GM04503 (cell line): ENCODE data around the gene TRNP1.
A peak's percentile ranks its signal among the peaks of the same experiment; 100 is the strongest.
"Not testable (repeated sequence)": the region's sequence is repeated elsewhere in the genome, so short reads cannot be mapped to it uniquely, and the experiment has no call there.

ENCODE experiments used
- DNase-seq: peaks from one replicate; pipeline ENCODE4 v3.0.0-alpha.2; 2012; ENCODE audit warnings: low read depth

TRNP1 gene, protein sequence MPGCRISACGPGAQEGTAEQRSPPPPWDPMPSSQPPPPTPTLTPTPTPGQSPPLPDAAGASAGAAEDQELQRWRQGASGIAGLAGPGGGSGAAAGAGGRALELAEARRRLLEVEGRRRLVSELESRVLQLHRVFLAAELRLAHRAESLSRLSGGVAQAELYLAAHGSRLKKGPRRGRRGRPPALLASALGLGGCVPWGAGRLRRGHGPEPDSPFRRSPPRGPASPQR

DNA sequence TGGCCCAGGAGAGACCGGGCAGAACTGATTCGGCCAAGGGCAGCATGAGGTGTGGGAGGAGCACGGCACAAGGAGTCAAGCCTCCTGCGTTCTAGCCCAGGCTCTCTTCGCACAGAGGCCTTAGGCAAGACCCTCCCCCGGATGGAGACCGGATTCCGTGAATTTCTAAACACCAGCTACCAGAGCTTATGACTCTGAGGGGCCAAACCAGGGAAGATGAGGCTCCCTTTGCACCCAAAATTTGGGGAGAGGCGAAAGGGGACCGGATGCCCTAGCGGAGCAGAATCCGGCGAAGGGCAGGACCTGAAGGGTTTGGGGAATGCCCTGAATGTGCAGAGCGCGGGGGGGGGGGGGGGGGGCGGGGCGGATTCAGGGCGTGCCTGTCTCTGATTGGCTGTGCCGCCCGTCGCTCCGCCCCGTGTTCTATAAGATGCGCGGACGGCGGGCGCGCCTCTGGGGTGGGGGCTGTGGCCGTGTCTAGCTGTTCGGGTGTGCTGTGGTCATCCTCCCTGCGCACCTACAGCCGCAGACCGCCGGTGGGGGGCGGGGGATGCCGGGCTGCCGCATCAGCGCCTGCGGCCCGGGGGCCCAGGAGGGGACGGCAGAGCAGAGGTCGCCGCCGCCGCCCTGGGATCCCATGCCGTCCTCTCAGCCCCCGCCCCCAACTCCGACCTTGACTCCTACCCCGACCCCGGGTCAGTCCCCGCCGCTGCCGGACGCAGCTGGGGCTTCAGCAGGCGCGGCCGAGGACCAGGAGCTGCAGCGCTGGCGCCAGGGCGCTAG is at the start of gene TRNP1:
TSS of gene TRNP1 (plus strand) at position 456 of the 783 bp plus-strand sequence. CDS start at position 551, 95 bp downstream.
- no peak for DNase-seq

DNA sequence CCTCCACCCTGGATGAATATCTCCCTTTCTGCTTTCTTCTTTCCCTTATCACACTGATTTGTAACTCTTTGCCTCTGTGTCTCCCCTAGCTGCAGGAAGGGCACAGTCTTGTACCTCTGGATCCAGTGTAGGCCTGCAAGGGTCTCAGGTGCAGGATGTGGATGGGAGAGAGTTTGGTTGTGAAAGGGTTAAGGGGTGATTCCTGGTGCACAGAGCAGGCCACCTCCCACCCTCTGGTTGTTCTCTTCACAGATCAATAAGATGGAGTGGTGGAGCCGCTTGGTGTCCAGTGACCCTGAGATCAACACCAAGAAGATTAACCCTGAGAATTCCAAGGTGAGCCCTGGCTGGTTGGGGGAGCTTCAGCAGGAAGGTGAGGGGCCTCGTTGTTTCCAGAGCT is 48.4 kb upstream of the TRNP1 start:
- no peak for DNase-seq

DNA sequence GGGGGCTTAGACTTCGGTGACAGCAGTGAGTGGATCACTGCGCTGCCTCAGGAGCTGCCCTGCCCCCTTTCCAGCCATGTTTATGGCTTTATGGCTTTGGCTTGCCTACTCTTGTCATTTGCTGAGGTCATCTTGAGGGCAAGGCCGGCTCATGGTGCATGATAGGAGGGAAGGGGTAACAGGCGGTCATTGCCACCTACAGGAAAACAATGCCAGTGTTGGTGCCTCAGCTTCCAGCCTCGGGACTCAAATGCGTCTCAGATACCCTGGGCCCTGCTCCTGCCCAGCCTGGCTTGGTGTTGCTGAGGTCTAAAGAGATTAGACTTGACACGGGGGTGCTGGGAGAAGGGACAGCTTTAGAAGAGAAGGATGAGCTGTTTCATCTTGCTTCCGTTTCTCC is 47.8 kb upstream of the TRNP1 start:
- DNase-seq = no peak

DNA sequence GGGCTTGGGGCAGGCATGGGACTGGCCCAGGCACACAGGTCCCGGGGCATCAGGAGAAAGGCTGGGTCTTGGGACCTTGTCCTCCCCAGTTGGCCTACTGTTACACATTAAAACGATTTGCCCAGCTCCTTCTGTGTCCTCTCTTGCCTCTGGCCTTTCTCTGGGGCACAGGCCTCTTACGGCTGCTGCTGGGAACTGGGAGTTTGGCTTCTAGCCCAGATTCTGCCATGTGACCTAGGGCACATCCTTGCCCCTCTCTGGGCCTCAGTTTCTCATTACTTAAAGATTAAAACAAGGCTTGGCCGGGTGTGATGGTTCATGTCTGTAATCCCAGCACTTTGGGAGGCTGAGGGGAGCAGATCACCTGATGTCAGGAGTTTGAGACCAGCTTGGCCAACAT is 47.2 kb upstream of the TRNP1 start:
- no peak for DNase-seq

DNA sequence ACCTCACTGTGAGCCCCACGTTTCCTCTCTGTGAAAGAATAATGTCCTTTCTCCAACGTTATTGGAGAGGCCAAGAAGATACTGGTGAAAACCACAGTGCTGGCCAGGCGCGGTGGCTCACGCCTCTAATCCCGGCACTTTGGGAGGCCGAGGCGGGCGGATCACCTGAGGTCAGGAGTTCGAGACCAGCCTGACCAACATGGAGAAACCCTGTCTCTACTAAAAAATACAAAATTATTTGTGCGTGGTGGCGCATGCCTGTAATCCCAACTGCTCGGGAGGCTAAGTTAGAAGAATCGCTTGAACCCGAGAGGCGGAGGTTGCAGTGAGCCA is 44.8 kb upstream of the TRNP1 start:
- not testable (repeated sequence) for DNase-seq

DNA sequence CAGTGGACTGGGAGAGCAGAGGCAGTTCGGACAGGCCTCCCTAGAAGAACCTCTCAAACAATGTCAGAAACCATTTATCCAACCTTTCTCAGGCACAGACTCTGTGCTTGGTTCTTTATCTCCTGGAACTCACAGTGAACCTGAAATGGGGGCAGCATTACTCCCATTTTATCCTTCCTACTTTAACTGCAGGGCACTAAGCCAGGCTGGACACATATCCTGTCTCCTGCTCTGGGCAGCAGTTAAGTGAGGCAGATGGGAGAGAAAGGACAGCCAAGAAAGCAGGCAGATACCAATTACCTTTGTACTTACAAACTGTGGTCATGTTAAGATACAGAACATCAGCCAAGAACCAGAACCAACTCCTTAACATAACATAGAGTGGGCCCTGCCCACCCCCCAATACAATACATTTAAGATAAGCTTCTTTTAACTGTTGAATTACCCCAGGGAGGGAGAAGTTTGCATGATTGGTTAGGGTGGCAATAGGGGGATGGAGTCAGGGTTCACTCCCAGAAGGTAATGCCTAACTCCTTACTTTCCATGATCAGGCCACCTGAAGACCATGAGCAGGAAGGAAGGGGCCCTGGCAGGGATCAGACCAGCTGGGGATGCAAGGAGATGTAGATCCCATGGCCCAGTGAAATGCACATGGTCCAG is 44.1 kb upstream of the TRNP1 start:
- no peak for DNase-seq

DNA sequence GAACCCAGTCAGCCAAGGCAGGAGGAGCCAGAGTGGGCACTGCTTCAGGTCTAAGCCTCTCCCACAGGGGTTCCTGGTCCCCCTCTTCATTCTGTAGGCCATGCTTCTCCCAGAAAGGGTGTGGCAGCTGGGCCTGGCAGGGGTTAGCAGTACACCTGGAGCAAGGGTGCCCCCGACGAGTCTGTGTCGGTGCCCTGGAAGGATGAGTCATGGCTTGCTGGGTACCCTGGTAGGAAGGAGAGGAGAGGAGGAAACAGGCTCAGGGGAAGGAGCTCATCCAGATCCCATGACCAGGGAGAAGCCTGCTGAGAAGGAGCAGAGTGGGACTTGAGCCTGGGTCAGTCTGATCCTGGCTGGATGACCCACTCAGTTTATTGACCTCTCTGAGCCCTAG is 43.6 kb upstream of the TRNP1 start:
- no peak for DNase-seq

DNA sequence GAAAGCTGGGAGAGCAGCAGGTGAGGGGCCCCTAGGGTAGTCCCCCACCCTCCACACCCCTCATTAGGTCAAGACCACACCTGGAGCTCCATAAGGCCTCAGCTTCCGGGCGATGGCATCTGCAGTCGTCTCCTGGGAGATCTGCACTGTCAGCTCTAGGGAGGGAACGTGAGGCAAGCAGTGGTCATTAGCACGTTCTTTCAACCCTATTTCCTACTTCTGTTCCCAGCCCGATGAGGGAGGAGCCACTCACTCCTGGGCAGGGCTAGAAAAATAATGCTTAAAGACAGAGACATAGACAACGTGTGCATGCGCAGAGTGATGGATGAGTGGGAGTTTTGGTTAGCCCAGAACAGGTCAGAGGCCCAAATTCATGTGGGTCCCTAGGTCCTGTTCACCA is 42.9 kb upstream of the TRNP1 start:
- DNase-seq = no peak

DNA sequence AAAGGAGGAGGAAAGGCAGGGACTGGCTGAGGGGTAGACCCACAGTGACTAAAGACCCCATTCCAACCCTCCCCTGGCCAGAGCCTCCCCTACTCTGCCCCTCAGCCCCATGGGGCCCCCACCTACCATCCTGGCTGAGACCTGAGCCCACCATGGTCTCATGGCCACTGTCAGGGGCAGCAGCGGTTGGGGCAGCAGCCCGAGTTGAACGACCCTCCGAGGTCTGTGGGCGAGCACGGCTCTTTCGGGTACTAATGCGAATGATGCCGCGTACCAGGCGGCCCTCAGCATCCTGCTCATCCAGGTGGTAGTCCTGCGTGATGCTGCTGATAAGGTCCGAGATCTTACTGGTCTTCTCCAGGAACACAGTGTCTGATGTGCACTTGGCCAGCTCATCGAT is 42.3 kb upstream of the TRNP1 start:
- DNase-seq = no peak

DNA sequence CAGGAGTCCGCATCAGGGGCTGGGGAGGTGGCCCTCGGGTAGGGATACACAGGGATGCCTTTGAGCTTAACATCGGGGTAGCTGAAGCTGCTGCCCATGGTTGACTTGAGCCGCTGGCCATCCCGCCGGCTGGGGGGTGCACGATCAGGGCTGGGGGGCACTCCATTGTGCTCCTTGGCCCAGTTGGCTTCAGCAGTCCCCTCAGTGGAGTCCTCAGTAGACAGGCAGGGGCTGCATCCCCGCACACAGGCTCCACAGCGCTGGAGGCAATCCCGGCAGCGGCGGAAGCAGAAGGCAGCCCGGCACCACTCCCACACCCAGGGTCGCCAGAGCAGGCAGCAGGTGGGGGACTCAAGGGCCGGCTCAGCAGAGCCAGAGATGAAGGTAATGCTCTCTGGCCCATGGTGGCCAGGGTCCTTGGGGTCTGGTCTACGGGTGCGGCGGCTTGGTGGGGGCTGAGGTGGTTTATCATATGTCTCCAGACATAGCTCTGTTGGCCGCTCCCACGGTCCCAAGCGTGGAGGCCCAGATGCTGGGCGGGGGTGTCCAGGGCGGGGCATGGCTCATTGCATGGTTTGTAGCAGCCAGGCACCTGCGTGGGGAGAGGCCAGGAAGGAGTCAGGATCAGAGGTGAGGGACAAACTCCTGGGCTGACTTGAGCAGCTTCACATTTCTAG is 41.5 kb upstream of the TRNP1 start:
- no peak for DNase-seq

DNA sequence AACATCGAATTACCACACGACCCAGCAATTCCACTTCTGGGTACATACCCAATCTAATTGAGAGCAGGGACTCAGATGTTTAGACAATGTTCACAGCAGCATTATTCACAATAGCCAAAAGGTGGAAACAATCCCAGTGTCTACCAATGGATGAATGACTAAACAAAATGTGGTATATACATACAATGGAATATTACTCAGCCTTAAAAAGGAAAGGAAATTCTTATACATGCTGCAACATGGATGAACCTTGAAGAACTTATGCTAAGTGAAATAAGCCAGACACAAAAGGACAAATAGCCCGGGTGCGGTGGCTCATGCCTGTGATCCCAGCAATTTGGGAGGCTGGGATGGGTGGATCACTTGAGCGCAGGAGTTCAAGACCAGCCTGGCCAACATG is 40.1 kb upstream of the TRNP1 start:
- DNase-seq = no peak

DNA sequence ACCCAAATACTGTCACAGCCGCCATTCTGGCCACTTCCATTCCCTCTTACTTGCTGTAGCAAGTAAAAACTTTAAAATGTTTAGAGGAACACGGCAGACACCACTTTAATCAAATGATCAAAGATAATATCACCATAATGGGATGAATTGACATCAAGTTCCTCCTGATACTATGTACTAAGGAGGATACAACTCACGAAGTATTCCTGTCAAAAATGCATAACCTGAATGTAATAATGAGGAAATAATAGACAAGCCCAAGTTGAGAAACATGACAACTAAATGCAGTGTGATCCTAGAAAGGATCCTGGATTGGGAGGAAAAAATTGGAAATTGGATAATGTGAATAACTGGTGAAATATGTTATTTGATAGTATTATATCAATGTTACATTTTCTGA is 37.2 kb upstream of the TRNP1 start:
- DNase-seq = no peak

DNA sequence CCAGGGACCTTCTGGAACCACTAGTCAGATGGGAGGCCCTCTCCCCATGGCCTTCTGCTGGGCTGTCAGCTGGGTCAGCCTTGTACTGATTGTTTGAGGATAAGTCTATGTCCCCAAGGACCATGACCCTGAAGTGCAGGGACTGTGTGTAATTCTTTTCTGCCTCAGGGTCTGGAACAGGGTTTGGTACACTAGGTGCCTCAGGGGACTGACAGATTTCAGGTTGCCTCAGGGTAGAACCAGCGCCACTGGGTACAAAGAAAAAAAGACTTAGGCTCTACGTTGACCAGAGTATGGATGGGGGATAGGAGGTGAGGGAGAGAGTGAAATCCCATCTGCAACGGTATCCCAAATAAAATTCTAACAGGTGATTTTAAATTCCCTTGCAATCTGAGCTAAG is 36.2 kb upstream of the TRNP1 start:
- DNase-seq = no peak

DNA sequence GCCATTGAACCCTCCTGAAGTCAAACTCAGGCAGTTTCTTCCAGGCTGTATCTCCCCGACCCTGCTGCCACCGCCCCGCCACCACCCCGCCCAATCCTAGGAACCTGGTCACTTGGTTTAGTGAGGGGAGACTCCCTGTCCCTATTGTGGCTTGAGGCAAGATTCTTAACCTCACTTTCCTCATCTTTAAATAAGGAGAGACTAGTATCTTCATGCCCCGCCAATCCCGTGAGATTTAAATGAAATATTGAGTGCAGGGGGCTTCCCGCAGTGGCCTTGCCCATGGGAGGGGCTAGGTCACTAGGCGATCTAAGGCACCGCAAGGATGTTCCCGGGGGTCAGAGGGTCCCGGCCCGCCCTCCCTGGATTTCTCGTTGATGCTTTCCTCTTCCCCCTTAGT is 34.2 kb upstream of the TRNP1 start:
- DNase-seq = no peak

DNA sequence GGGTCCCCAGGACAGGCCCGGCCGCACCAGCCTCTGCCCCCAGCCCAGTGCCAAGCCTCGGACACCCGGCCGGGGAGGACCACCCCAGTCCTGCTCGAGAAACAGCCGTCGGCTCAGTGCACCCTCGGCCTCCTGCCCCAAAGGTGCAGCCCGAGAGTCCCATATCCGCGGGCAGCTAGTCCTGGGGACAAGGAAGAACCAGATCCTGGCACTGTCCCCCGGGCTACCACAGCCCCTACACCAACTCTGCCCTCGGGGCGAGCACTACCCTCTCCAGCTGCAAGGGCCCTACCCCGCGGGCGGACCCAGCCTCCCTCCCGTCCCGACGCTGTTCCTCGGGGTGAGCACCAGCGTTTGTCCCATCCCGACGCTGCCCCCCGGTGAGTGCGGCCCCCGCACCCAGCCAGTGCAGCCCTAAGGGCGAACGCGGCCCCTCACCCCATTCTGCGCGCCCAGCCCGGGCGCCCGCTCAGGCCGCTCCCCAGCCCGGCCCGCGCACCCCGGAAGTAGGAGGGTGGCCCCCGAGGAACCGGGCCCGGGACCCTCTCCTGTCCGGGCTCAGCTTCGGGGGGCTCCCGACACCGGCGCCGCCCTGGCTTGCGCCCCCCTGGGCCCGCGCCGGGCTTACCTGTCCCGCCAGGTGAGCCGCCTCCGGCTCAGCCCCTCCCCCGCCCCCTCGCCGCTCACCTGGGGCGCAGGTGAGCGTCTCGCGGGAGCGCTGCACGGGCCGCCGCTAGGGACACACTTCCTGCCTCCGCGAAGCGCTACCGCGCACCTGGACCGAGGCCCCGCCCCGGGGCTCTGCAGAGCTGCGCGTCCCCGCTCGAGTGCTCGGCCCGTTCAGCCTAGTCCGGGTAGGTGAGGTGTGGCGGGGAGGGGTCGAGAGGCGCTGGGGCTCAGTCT is 33.5 kb upstream of the TRNP1 start, which contains the start of gene KDF1:
TSS of gene KDF1 (minus strand) at position 747 of the 903 bp plus-strand sequence. CDS start 8,088 bp downstream, outside the sequence.
- no peak for DNase-seq

DNA sequence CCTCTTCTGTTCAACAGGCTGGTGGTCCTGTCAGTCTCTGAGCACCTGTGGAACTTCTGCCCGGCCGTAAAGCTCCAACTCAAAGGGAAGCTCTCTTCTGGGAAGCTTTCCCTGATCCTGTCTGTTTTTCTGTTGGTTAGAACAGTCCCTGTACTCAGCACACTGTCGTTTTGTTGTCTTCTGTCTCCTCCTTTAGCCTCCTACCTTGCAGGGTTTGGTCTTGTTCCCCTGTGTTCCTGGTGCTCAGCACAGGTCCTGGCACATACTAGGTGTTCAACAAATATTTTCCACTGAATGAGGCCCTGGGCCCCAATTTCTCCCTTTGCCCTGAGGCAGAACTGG is 32.9 kb upstream of the TRNP1 start:
- DNase-seq = no peak

DNA sequence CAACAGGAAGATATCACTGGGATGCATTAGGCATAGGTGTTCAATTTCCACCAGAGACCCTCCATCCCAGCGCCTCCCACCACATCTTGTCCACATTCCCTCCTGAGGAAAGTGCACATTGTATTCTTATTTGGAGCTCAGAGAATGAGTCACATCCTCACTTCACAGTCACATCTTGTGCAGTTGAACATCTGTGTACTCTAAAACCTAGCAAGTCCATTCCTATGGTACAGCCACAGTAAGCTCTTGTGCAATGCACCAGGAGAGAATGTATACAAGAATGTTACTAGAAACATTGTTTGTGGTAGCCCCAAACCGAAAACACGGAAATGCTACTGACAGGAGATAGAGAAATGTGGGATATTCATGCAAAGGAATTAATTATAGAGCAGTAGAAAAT is 31.7 kb upstream of the TRNP1 start:
- DNase-seq = peak; percentile 83

DNA sequence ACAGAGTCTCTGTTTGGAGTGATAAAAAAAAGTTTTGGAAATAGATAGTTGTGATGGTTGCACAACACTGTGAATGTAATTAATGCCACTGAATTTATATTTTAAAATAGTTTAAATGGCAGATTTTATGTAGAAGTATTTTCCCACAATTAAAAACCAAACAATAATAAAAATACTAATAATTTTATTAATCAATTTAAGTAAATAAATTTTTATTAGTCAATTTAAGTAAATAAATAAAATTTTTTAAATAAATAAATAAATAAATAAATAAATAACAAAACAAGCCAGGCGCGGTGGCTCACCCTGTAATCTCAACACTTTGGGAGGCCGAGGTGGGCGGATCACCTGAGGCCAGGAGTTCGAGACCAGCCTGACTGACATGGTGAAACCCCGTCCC is 28.3 kb upstream of the TRNP1 start:
- DNase-seq = no peak

DNA sequence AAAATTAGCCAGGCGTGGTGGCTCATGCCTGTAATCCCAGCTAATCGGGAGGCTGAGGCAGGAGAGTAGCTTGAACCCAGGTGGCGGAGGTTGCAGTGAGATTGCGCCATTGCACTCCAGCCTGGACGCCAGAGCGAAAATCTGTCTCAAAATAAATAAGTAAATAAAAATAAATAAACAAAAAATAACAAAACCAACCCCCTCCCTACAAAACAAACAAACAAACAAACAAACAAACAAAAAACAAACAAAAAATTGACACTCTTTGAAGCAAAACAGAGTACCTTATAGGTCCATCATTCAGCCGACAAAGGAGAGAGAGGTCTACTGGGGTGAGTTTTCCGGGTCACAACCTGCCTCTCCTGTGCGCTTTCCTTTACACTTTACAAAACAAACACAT is 27.9 kb upstream of the TRNP1 start:
- no peak for DNase-seq

DNA sequence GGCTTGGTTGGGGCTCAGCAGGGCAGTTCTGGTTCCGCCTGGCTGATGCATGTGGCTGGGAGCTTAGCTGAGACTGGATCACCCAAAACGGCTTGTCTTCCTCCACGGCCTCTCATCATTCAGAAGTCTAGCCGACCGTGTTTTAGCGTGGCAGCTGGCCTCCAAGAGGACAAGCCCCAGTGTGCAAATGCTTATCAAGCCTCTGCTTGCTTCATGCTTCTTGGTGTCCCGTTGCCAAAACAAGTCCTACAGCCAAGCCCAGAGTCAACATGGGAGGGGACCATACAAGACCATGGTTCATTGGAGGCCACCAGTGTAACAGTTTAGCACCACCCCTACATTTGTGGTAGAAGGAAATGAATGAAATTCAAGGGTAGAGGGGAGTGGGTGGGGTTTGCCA is 22.7 kb upstream of the TRNP1 start:
- DNase-seq = no peak

DNA sequence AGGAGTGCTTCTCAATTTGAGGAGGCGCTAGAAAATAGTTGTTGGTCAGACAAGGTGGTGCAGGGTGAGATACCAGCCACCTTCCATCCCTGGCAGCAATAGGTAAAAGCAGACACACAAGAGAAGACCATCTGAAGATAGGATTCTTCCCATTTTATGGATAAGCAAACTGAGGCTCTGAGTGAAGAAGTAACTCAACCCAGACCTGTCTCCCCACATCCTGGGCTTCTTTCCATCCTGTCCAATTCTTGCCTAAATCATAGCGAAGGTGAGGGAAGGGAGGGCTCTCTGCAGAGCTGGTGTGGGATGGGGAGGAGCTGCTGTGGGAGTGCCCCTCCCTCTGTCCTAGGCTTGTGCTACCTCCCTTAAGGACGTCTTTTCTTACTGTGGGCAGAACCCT is 21.9 kb upstream of the TRNP1 start:
- no peak for DNase-seq

DNA sequence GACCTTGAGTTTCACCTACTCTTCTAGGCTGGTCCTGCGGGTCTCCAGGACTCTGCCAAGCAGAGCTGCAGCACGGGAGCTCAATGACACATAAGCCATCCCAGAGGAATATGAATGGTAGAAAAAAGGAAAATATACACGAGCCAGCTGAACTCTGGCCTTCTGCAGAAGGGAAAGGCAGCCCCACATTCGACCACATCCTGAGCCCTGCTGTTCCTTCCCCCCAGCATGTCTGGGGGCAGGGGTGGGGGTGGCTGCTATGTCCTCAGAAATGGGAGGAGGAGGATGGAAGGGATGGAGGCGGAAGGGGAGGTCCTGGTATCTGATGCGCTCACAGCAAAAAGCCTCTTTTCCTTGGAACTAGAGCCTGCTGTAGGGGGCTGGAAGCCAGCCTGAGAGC is 21.1 kb upstream of the TRNP1 start:
- DNase-seq = no peak
